ENCODE data around the gene RASGEF1C. TPM values are rescaled to one million over a fixed set of nuclear protein-coding genes. Genes with fewer than 3 reads are reported as not detected.

RASGEF1C gene
- total RNA-seq, 1 donor from 2014 or later = not detected

- Histone ChIP-seq H3K27me3 (ENCODE audit: control insufficient read depth, insufficient read depth, low read length) (no peaks in the 10 kb centered on the region), H3K36me3 (ENCODE audit: control insufficient read depth, insufficient read depth, low read length) (no peaks in the 10 kb centered on the region), H3K4me3 (ENCODE audit: low read depth, low read length) (no peak overlapping the region)
- no peak for FAIRE-seq
- TF ChIP-seq CTCF (IDR thresholded peaks at IDR 0.05; ENCODE audit: insufficient read depth, low read length, severe bottlenecking) = no peak
- DNase-seq (ENCODE audit: low read depth) = no peak
Measured at GRCh38 chr5:180153099-180153498, 55.9 kb downstream of the RASGEF1C start.

GRCh38 chr5:180143656-180144364 lies 65.2 kb downstream of the RASGEF1C start:
- DNase-seq (ENCODE audit: low read depth) (no peak), FAIRE-seq (no peak)
- Histone ChIP-seq H3K36me3 (ENCODE audit: control insufficient read depth, insufficient read depth, low read length) (no peaks in the 10 kb centered on the region), H3K27me3 (ENCODE audit: control insufficient read depth, insufficient read depth, low read length) (no peaks in the 10 kb centered on the region), H3K4me3 (ENCODE audit: low read depth, low read length) (no peak overlapping the region)
- no peak for TF ChIP-seq CTCF (IDR thresholded peaks at IDR 0.05; ENCODE audit: insufficient read depth, low read length, severe bottlenecking)

GRCh38 chr5:180142824-180143610 lies 66.0 kb downstream of the RASGEF1C start:
- H3K36me3 ChIP-seq (ENCODE audit: control insufficient read depth, insufficient read depth, low read length) = no peaks in the 10 kb centered on the region
- no peak overlapping the region for H3K4me3 ChIP-seq (ENCODE audit: low read depth, low read length)
- no peak for DNase-seq (ENCODE audit: low read depth)
- H3K27me3 ChIP-seq (ENCODE audit: control insufficient read depth, insufficient read depth, low read length) = no peaks in the 10 kb centered on the region
- FAIRE-seq = no peak
- no peak for TF ChIP-seq CTCF (IDR thresholded peaks at IDR 0.05; ENCODE audit: insufficient read depth, low read length, severe bottlenecking)

- no peak for FAIRE-seq
- DNase-seq (ENCODE audit: low read depth) = no peak
- no peak for TF ChIP-seq CTCF (IDR thresholded peaks at IDR 0.05; ENCODE audit: insufficient read depth, low read length, severe bottlenecking)
- Histone ChIP-seq H3K36me3 (ENCODE audit: control insufficient read depth, insufficient read depth, low read length) (no peaks in the 10 kb centered on the region), H3K4me3 (ENCODE audit: low read depth, low read length) (no peak overlapping the region), H3K27me3 (ENCODE audit: control insufficient read depth, insufficient read depth, low read length) (no peaks in the 10 kb centered on the region)
Measured at GRCh38 chr5:180142021-180142765, 66.8 kb downstream of the RASGEF1C start.

- Histone ChIP-seq H3K36me3 (ENCODE audit: control insufficient read depth, insufficient read depth, low read length) (no peaks in the 10 kb centered on the region), H3K4me3 (ENCODE audit: low read depth, low read length) (no peak overlapping the region), H3K27me3 (ENCODE audit: control insufficient read depth, insufficient read depth, low read length) (no peaks in the 10 kb centered on the region)
- TF ChIP-seq CTCF (IDR thresholded peaks at IDR 0.05; ENCODE audit: insufficient read depth, low read length, severe bottlenecking) = no peak
- DNase-seq (ENCODE audit: low read depth) (no peak), FAIRE-seq (no peak)
Measured at GRCh38 chr5:180141068-180141660, 67.8 kb downstream of the RASGEF1C start.

Measured in bronchial epithelial cell (primary cell).